ENCODE measurements around the gene TLE4. TPM values are rescaled to one million over a fixed set of nuclear protein-coding genes. Genes with fewer than 3 reads are reported as not detected.

The TLE4 gene
- total and polyA plus RNA-seq, 2 experiments from 2014 or later, result 29.6 to 38.4 TPM

DNA sequence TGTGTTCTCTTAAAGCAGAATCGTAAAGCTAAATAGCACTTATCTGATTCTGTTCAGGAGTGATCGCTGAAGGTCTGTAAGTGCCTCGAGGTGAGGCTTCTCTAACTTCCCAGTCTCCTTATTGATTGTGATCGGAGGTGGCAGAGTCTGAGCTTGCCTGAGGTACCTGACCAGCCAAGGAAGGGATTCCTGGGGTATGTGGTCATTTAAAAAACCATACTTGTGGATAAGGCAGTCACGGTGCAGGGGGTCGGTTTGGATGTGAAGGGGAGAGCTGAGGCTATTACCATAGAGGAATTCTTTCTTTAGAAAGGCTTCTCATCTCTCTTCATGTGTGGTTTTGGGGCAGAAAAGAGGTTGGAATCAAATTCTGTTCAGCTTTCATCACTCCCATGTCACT lies 193.7 kb downstream of the TLE4 start:
- no peaks in the 10 kb centered on the region for H3K36me3 ChIP-seq (replicated peaks; ENCODE audit: insufficient read depth, low read depth)
- no peak overlapping the region for H3K4me3 ChIP-seq
- no peak overlapping the region for H2AFZ ChIP-seq
- TF ChIP-seq, protein P1, sequence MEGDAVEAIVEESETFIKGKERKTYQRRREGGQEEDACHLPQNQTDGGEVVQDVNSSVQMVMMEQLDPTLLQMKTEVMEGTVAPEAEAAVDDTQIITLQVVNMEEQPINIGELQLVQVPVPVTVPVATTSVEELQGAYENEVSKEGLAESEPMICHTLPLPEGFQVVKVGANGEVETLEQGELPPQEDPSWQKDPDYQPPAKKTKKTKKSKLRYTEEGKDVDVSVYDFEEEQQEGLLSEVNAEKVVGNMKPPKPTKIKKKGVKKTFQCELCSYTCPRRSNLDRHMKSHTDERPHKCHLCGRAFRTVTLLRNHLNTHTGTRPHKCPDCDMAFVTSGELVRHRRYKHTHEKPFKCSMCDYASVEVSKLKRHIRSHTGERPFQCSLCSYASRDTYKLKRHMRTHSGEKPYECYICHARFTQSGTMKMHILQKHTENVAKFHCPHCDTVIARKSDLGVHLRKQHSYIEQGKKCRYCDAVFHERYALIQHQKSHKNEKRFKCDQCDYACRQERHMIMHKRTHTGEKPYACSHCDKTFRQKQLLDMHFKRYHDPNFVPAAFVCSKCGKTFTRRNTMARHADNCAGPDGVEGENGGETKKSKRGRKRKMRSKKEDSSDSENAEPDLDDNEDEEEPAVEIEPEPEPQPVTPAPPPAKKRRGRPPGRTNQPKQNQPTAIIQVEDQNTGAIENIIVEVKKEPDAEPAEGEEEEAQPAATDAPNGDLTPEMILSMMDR (IDR thresholded peaks at IDR 0.05; ENCODE audit: poor library complexity), result no peak
- TF ChIP-seq EZH2 (IDR thresholded peaks at IDR 0.05; ENCODE audit: borderline replicate concordance) (no peak), EZH2phosphoT487 (IDR thresholded peaks at IDR 0.05; ENCODE audit: low read depth, severe bottlenecking, unreplicated experiment) (no peak)
- no peaks in the 10 kb centered on the region for H3K9me3 ChIP-seq (ENCODE audit: low read depth)
- no peaks in the 10 kb centered on the region for H4K20me1 ChIP-seq (ENCODE audit: insufficient read depth, poor library complexity, severe bottlenecking)
- no peaks in the 10 kb centered on the region for H3K9me2 ChIP-seq (replicated peaks; ENCODE audit: insufficient read depth)
- 42% methylated on average over 6 of the region's 6 CpGs for WGBS (ENCODE audit: low lambda C conversion rate, missing lambda C conversion rate)
- no peak overlapping the region for H3K27ac ChIP-seq
- DNase-seq (ENCODE audit: low spot score), result no peak
- H3K4me2 ChIP-seq, result no peak overlapping the region
- H3K27me3 ChIP-seq, result peaks cover 4% of the 10 kb centered on the region
- H3K4me1 ChIP-seq (ENCODE audit: insufficient read depth), result peaks cover 7% of the 10 kb centered on the region
- no peaks in the 10 kb centered on the region for H3K79me2 ChIP-seq

DNA sequence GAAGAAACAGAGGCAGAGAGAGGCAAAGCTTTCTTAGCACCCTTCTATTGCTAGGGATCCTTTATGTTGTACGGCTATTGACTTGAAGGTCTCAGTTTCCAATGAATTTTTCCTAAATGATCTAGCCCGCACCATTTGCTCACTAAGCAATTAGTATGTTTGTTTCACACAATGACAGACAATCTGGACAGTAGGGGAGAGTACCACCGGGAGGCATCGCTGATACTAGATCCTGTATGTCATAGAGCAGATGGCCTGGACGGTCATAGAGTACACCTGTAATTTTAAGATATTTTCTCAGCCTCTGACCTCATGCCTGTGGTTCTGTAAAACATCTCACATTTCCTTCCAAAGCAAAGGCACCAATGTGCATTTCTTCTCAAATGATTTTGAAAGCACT lies 194.3 kb downstream of the TLE4 start:
- H3K27me3 ChIP-seq, result peaks cover 4% of the 10 kb centered on the region
- H3K79me2 ChIP-seq, result no peaks in the 10 kb centered on the region
- no peaks in the 10 kb centered on the region for H3K9me2 ChIP-seq (replicated peaks; ENCODE audit: insufficient read depth)
- H3K4me2 ChIP-seq, result no peak overlapping the region
- no peaks in the 10 kb centered on the region for H3K9me3 ChIP-seq (ENCODE audit: low read depth)
- H3K27ac ChIP-seq, result no peak overlapping the region
- no peak for DNase-seq (ENCODE audit: low spot score)
- 90% methylated on average over 5 of the region's 5 CpGs for WGBS (ENCODE audit: low lambda C conversion rate, missing lambda C conversion rate)
- no peaks in the 10 kb centered on the region for H3K36me3 ChIP-seq (replicated peaks; ENCODE audit: insufficient read depth, low read depth)
- TF ChIP-seq, protein P1 (IDR thresholded peaks at IDR 0.05; ENCODE audit: poor library complexity), result no peak
- TF ChIP-seq EZH2 (IDR thresholded peaks at IDR 0.05; ENCODE audit: borderline replicate concordance) (no peak), EZH2phosphoT487 (IDR thresholded peaks at IDR 0.05; ENCODE audit: low read depth, severe bottlenecking, unreplicated experiment) (no peak)
- no peak overlapping the region for H3K4me3 ChIP-seq
- peaks cover 7% of the 10 kb centered on the region for H3K4me1 ChIP-seq (ENCODE audit: insufficient read depth)
- no peaks in the 10 kb centered on the region for H4K20me1 ChIP-seq (ENCODE audit: insufficient read depth, poor library complexity, severe bottlenecking)
- H2AFZ ChIP-seq, result no peak overlapping the region

DNA sequence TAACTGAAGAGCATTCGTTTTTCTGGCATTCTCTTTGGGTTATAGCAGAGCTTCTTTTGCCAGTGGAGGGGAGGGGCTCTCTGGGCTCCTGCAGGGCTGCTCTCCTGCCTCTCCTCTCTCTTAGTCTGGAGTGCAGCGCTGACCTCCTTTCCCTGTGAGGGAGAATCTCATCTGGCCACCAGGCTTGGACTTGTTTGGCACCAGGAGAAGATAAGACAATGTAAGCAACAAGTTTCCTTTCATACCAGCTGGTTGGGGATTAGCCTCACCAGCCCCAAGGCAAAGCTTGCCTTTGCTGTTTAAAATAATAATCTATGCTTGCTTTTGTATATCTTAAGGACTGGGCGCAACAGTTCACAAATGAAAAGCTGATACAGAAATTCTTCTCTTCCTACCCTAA lies 196.4 kb downstream of the TLE4 start:
- Histone ChIP-seq H3K36me3 (replicated peaks; ENCODE audit: insufficient read depth, low read depth) (no peaks in the 10 kb centered on the region), H3K27me3 (peaks cover 4% of the 10 kb centered on the region), H3K27ac (no peak overlapping the region), H3K79me2 (no peaks in the 10 kb centered on the region), H3K9me3 (ENCODE audit: low read depth) (no peaks in the 10 kb centered on the region), H3K4me2 (peak overlapping the region; percentile 4), H3K4me1 (ENCODE audit: insufficient read depth) (peaks cover 7% of the 10 kb centered on the region), H2AFZ (no peak overlapping the region), H3K9me2 (replicated peaks; ENCODE audit: insufficient read depth) (no peaks in the 10 kb centered on the region), H4K20me1 (ENCODE audit: insufficient read depth, poor library complexity, severe bottlenecking) (no peaks in the 10 kb centered on the region), H3K4me3 (no peak overlapping the region)
- no peak for DNase-seq (ENCODE audit: low spot score)
- TF ChIP-seq EZH2 (IDR thresholded peaks at IDR 0.05; ENCODE audit: borderline replicate concordance) (no peak), EZH2phosphoT487 (IDR thresholded peaks at IDR 0.05; ENCODE audit: low read depth, severe bottlenecking, unreplicated experiment) (no peak)
- 40% methylated on average over 3 of the region's 3 CpGs for WGBS (ENCODE audit: low lambda C conversion rate, missing lambda C conversion rate)

DNA sequence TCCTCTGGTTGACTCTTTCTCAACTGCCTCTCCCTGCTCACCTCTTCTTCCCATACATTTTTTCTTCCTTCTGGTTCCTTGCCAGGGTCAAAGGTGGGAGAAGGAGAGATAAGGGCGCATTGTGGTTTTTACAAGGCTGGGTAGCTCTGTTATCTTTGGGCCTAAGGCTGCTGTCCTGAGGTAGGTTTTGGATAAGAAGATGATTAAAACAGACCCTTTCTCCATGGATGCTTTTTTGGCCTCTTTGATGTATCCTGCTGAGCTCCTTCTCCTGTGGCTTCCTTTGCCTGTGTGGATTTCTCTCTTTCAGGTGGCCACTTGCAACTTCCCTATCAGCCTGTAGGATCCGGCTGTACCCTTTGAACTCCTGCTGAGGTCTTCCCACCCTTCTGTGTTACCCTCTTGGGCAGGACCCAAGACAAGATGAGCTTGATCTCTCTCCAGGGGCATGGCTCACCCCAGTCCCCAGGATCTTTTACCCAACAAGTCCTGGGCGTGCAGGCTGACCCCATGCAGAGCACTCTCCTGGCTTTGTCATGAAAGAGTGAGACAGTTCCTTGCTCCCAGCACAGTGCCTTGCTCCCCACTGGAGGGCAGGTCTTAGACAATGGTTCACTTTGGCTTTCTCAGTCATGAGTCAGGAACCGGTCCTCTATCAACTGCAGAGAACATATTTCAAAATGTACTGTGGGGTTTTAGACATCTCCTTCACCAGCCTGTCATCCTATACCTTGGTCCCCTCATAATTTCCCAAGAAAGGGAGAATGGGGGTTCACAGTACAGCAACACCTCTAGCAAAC lies 197.9 kb downstream of the TLE4 start:
- Histone ChIP-seq H3K4me1 (ENCODE audit: insufficient read depth) (no peaks in the 10 kb centered on the region), H4K20me1 (ENCODE audit: insufficient read depth, poor library complexity, severe bottlenecking) (no peaks in the 10 kb centered on the region), H3K4me3 (no peak overlapping the region), H2AFZ (no peak overlapping the region), H3K9me3 (ENCODE audit: low read depth) (no peaks in the 10 kb centered on the region), H3K4me2 (no peak overlapping the region), H3K27ac (no peak overlapping the region), H3K79me2 (no peaks in the 10 kb centered on the region), H3K36me3 (replicated peaks; ENCODE audit: insufficient read depth, low read depth) (no peaks in the 10 kb centered on the region), H3K9me2 (replicated peaks; ENCODE audit: insufficient read depth) (no peaks in the 10 kb centered on the region), H3K27me3 (peaks cover 4% of the 10 kb centered on the region)
- TF ChIP-seq, protein P1 (IDR thresholded peaks at IDR 0.05; ENCODE audit: poor library complexity), result no peak
- TF ChIP-seq EZH2 (IDR thresholded peaks at IDR 0.05; ENCODE audit: borderline replicate concordance) (no peak), EZH2phosphoT487 (IDR thresholded peaks at IDR 0.05; ENCODE audit: low read depth, severe bottlenecking, unreplicated experiment) (no peak)
- no peak for DNase-seq (ENCODE audit: low spot score)
- WGBS (ENCODE audit: low lambda C conversion rate, missing lambda C conversion rate), result 79% methylated on average over 4 of the region's 4 CpGs
